MM.1S (cell line): ENCODE results near the gene TRIM63.

Source experiments
- DNase-seq: peaks from one replicate; pipeline ENCODE4 v3.0.0-alpha.2; 2015
- H2AFZ ChIP-seq: fragments of 300-600 bp; sonication (generic); 2 replicates; pipeline ENCODE4 v1.6.0; 2016; ENCODE audit warnings: antibody characterized with exemption, low read length
- H3F3A ChIP-seq: fragments of 300-600 bp; sonication (generic); 2 replicates; pipeline ENCODE4 v1.6.1; 2016; ENCODE audit warnings: mild to moderate bottlenecking, antibody characterized with exemption, low read length, moderate library complexity, mixed read lengths; ENCODE audit not compliant: insufficient read depth
- H3K27ac ChIP-seq: fragments of 300-600 bp; sonication (generic); 2 replicates; pipeline ENCODE4 v1.5.1; 2016; ENCODE audit warnings: mild to moderate bottlenecking, low read length
- H3K27me3 ChIP-seq: fragments of 300-600 bp; sonication (generic); replicated peaks from 2 replicates; pipeline ENCODE4 v1.6.0; 2016; ENCODE audit warnings: low read length; ENCODE audit not compliant: insufficient read depth
- H3K36me3 ChIP-seq: fragments of 300-600 bp; sonication (generic); replicated peaks from 2 replicates; pipeline ENCODE4 v1.6.1; 2016; ENCODE audit warnings: mild to moderate bottlenecking, low read length, mixed read lengths; ENCODE audit not compliant: insufficient read depth
- H3K4me1 ChIP-seq: fragments of 300-600 bp; sonication (generic); 2 replicates; pipeline ENCODE4 v1.6.1; 2016; ENCODE audit warnings: low read length, mixed read lengths
- H3K4me2 ChIP-seq: fragments of 300-600 bp; sonication (generic); 2 replicates; pipeline ENCODE4 v1.6.0; 2016; ENCODE audit warnings: low read depth, low read length
- H3K4me3 ChIP-seq: fragments of 300-600 bp; sonication (generic); 2 replicates; pipeline ENCODE4 v1.5.1; 2016; ENCODE audit warnings: low read length, mixed read lengths
- H3K79me2 ChIP-seq: fragments of 300-600 bp; sonication (generic); 2 replicates; pipeline ENCODE4 v1.6.1; 2016; ENCODE audit warnings: mixed run types, low read length, mixed read lengths
- H3K9ac ChIP-seq: fragments of 300-600 bp; sonication (generic); 2 replicates; pipeline ENCODE4 v1.6.1; 2016; ENCODE audit warnings: low read length, mixed read lengths
- H3K9me2 ChIP-seq: fragments of 300-600 bp; sonication (generic); replicated peaks from 2 replicates; pipeline ENCODE4 v1.6.1; 2016; ENCODE audit warnings: mild to moderate bottlenecking, low read length, mixed read lengths; ENCODE audit not compliant: insufficient read depth
- H3K9me3 ChIP-seq: fragments of 300-600 bp; sonication (generic); replicated peaks from 2 replicates; pipeline ENCODE4 v1.6.1; 2016; ENCODE audit warnings: mild to moderate bottlenecking, low read length, mixed read lengths; ENCODE audit not compliant: insufficient read depth
- H4K20me1 ChIP-seq: fragments of 300-600 bp; sonication (generic); 2 replicates; pipeline ENCODE4 v1.6.1; 2016; ENCODE audit warnings: mild to moderate bottlenecking, low read length, moderate library complexity, mixed read lengths; ENCODE audit not compliant: insufficient read depth
- EZH2 ChIP-seq: fragments of 300-600 bp; sonication (generic); optimal IDR thresholded peaks from 2 replicates; pipeline ENCODE3; 2017; ENCODE audit warnings: low read depth, mild to moderate bottlenecking, antibody characterized with exemption, low read length, mixed read lengths
- EZH2phosphoT487 ChIP-seq: fragments of 300-600 bp; sonication (generic); IDR thresholded peaks from 2 replicates; pipeline ENCODE4 v1.6.1; 2018; ENCODE audit warnings: antibody characterized with exemption, low read length
- TF ChIP-seq, protein P1 (sequence below): fragments of 300-600 bp; sonication (generic); IDR thresholded peaks from 2 replicates; pipeline ENCODE4 v1.5.1; 2016; ENCODE audit warnings: antibody characterized with exemption, low read length, mixed read lengths

The TRIM63 gene

DNA sequence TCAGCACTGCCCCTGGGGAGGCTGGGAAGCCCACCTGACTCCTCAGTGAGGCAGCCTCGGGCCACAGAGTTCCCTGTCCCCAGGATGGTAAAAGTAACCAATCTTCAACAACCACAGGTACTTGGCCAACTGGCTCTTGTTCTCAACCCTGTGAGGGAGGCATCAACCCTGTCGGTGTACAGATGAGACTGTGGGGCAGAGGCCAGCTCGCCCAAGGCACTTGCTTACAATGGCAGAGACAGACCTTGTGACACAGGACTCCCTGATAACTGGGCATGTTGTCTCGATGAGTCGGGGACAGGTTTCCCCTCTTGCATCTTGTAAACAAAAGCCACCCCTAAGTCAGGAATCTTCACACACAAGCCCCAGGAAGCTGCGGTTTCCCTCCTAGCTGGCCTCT, 29.5 kb downstream of the TRIM63 start:
- peaks cover 48% of the 10 kb centered on the region for H3K27me3 ChIP-seq
- TF ChIP-seq EZH2phosphoT487 (no peak), EZH2 (no peak)
- TF ChIP-seq, protein P1, sequence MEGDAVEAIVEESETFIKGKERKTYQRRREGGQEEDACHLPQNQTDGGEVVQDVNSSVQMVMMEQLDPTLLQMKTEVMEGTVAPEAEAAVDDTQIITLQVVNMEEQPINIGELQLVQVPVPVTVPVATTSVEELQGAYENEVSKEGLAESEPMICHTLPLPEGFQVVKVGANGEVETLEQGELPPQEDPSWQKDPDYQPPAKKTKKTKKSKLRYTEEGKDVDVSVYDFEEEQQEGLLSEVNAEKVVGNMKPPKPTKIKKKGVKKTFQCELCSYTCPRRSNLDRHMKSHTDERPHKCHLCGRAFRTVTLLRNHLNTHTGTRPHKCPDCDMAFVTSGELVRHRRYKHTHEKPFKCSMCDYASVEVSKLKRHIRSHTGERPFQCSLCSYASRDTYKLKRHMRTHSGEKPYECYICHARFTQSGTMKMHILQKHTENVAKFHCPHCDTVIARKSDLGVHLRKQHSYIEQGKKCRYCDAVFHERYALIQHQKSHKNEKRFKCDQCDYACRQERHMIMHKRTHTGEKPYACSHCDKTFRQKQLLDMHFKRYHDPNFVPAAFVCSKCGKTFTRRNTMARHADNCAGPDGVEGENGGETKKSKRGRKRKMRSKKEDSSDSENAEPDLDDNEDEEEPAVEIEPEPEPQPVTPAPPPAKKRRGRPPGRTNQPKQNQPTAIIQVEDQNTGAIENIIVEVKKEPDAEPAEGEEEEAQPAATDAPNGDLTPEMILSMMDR: no peak
- no peaks in the 10 kb centered on the region for H3K9me3 ChIP-seq
- no peaks in the 10 kb centered on the region for H3K36me3 ChIP-seq
- 0 out of 2 replicates have a peak, but pooled peaks cover 3% of the 10 kb centered on the region for H3K4me1 ChIP-seq
- no peak overlapping the region for H3K27ac ChIP-seq
- H3F3A ChIP-seq: no peaks in the 10 kb centered on the region
- H2AFZ ChIP-seq: no peak overlapping the region
- no peaks in the 10 kb centered on the region for H3K9me2 ChIP-seq
- H4K20me1 ChIP-seq: no peaks in the 10 kb centered on the region
- H3K4me2 ChIP-seq: no peak overlapping the region
- H3K4me3 ChIP-seq: no peak overlapping the region
- H3K79me2 ChIP-seq: no peaks in the 10 kb centered on the region
- DNase-seq: no peak
- H3K9ac ChIP-seq: no peak overlapping the region

DNA sequence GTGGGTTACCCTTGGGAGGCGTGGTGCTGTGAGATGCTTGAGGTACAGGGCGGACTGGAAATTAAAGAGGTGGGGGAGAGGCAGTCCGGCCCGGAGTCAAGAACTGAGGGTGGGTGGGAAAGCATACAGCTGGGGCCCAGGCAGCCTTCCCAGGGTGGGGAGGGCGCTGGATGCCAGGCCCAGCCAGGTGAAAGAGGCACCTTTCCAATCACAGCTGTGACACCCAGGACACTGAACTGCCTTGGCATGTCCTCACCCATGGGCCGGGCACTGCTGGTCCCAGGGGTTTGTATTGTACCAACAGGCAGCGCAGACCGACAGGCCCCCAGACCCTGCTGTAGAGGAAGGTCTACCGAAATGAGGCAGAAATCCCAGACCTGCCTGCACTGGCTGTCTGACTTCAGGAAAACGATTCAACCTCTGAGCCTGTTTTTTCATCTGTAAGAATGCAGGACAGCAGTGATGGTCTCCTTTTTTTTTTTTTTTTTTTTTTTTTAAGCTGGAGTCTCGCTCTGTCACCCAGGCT, 30.6 kb downstream of the TRIM63 start:
- Histone ChIP-seq H3K79me2 (no peaks in the 10 kb centered on the region), H3K4me3 (no peak overlapping the region), H3K9me2 (no peaks in the 10 kb centered on the region), H3K4me1 (0 out of 2 replicates have a peak, but pooled peaks cover 3% of the 10 kb centered on the region), H4K20me1 (no peaks in the 10 kb centered on the region), H3F3A (no peaks in the 10 kb centered on the region), H3K4me2 (no peak overlapping the region), H3K27me3 (peaks cover 48% of the 10 kb centered on the region), H3K9me3 (no peaks in the 10 kb centered on the region), H2AFZ (no peak overlapping the region), H3K27ac (no peak overlapping the region), H3K9ac (no peak overlapping the region), H3K36me3 (no peaks in the 10 kb centered on the region)
- no peak for DNase-seq
- TF ChIP-seq EZH2phosphoT487 (no peak), EZH2 (no peak)
- TF ChIP-seq, protein P1: no peak

DNA sequence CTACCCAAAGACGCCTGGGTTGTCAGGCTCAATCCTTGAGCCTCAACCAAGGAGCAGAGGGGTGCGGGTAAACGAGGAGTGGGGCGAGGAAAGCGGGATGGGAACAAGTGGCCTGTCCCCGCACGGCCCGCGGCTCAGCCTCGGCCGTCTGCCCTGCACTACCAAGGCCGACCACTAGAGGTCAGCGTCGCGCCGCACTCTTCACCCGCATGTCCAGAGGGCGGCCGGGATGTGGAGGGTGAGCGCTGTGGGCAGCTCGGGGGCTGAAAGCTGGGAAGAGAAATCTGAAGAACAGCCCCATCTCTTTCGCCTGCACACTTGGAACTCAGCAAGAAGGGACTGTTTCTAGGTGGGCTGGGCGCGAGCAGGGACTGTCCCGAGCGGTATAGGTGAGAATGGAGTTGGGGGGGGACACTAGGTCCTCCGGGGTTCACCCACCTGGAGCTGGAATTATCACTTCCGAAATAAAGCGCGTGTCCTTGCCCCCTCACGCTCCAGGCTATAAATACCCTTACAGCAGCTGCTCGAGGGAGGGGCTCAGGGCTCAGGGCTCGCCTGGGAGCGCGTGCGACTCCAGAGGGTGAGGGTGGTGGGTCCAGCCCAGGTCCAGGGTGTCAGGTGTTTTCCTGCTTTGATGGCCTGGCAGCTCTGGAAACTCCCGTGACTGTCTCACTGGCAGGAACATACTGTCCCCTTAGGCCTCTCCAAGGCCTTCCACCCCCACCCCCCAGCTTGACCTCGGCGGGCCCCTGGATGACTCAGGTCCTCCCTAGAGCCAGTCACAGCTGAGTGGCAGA, 31.3 kb downstream of the TRIM63 start:
- Histone ChIP-seq H3K9me3 (no peaks in the 10 kb centered on the region), H2AFZ (peak overlapping the region; percentile 100), H3K9ac (peak overlapping the region; percentile 57; the same call in 1 of the 2 replicates), H4K20me1 (no peaks in the 10 kb centered on the region), H3K36me3 (no peaks in the 10 kb centered on the region), H3K4me2 (peak overlapping the region; percentile 100), H3K27me3 (peaks cover 48% of the 10 kb centered on the region), H3K27ac (no peak overlapping the region), H3K79me2 (no peaks in the 10 kb centered on the region), H3K9me2 (no peaks in the 10 kb centered on the region), H3F3A (no peaks in the 10 kb centered on the region), H3K4me3 (peak overlapping the region; percentile 91), H3K4me1 (0 out of 2 replicates have a peak, but pooled peaks cover 3% of the 10 kb centered on the region)
- TF ChIP-seq EZH2: no peak
- TF ChIP-seq EZH2phosphoT487: no peak
- TF ChIP-seq, protein P1: peak; percentile 96
- DNase-seq: peak; percentile 64
